Spleen (tissue), 7 donors: ENCODE results near the gene ANAPC5.

ENCODE experiments used
- CTCF ChIP-seq, 11 experiments: fragments of 200-600 bp in 7 of 11; fragments of 450-650 bp in 4 of 11; sonication (generic) in 4 of 11; IDR thresholded peaks in 8 of 11; conservative IDR thresholded peaks in 3 of 11; 1 replicate in 7 of 11; 2 replicates in 4 of 11; pipeline versions ENCODE4 v1.4.0 to v1.8.0; 2016 to 2021; ENCODE audit warnings: antibody characterized with exemption in 11 of 11, inconsistent platforms in 4 of 11, mild to moderate bottlenecking in 1 of 11
- POLR2A ChIP-seq, 3 donors: fragments of 450-650 bp; IDR thresholded peaks; one replicate each; pipeline ENCODE4 v1.5.1; 2017; ENCODE audit warnings: antibody characterized with exemption in 3 of 3, mild to moderate bottlenecking in 1 of 3
- POLR2AphosphoS5 ChIP-seq, 3 donors: sonication (generic); formaldehyde crosslinking; IDR thresholded peaks; one replicate each; pipeline ENCODE4 v1.5.1; 2017; ENCODE audit warnings: antibody characterized with exemption in 3 of 3
- donor health status: DM: no; HTN: no; CAD: no; lungs with moderate emphysema.
- donor health status: DM: no; HTN: no; CAD: no.
- donor health status: DM: no; HTN: no; CAD: no.

DNA sequence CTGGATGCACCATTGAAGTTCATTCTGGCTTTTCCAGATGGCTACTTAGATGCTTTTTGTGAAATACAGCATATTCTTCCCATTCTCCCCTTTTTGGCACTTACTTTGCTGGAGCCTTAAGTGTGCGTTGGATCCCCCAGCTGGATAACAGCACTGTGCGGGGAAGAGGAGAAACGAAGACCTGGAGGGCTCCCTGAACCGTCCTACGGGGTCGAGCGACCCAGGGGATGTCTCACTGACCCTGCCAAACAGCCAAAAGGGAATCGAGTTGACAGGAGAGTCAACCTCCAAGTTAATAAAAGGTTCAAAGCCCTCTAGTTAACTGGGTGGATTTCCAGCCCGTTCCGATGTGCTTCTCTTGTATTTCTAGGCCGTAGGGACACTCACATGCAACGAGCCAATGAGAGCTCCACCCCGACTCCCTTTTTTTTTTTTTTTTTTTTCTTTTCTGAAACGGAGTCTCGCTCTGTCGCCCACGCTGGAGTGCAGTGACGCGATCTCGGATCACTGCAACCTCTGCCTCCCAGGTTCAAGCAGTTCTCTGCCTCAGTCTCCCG lies 54.7 kb downstream of the ANAPC5 start:
- TF ChIP-seq CTCF (IDR thresholded peaks at IDR 0.05 in 8 of 11, conservative IDR thresholded peaks at IDR 0.05 in 3 of 11) (no peak), POLR2AphosphoS5 (IDR thresholded peaks at IDR 0.05) (no peak), POLR2A (IDR thresholded peaks at IDR 0.05) (no peak)
